Endothelial cell (in vitro differentiated cells): Measurements from ENCODE around the gene CFAP91. TPM values are rescaled to one million over a fixed set of nuclear protein-coding genes. Genes with fewer than 3 reads are reported as not detected.

Source experiments
- DNase-seq: peaks from one replicate; pipeline ENCODE4 v3.0.0; 2021; ENCODE audit warnings: low spot score
- H3K27ac Mint-ChIP-seq: one replicate; pipeline ENCODE4 v1.8.0; 2021; ENCODE audit warnings: mixed read lengths, inconsistent platforms; ENCODE audit not compliant: unreplicated experiment
- H3K27me3 Mint-ChIP-seq: one replicate; pipeline ENCODE4 v1.8.0; 2021; ENCODE audit warnings: mild to moderate bottlenecking, moderate library complexity, mixed read lengths, inconsistent platforms; ENCODE audit not compliant: unreplicated experiment
- H3K36me3 Mint-ChIP-seq: one replicate; pipeline ENCODE4 v1.8.0; 2021; ENCODE audit warnings: mild to moderate bottlenecking, low read depth, mixed read lengths, inconsistent platforms; ENCODE audit not compliant: unreplicated experiment
- H3K4me1 Mint-ChIP-seq: one replicate; pipeline ENCODE4 v1.8.0; 2021; ENCODE audit warnings: mild to moderate bottlenecking, mixed read lengths, inconsistent platforms; ENCODE audit not compliant: unreplicated experiment
- H3K4me3 Mint-ChIP-seq: one replicate; pipeline ENCODE4 v1.8.0; 2021; ENCODE audit warnings: mild to moderate bottlenecking, mixed read lengths, inconsistent platforms; ENCODE audit not compliant: unreplicated experiment
- H3K9me3 Mint-ChIP-seq: one replicate; pipeline ENCODE4 v1.8.0; 2021; ENCODE audit warnings: mixed read lengths, inconsistent platforms; ENCODE audit not compliant: unreplicated experiment
- CTCF ChIP-seq: fragments of 200-600 bp; sonication (generic); IDR thresholded peaks from one replicate; pipeline ENCODE4 v1.5.0; 2021; ENCODE audit warnings: antibody characterized with exemption; ENCODE audit not compliant: unreplicated experiment
- total RNA-seq: library from RNA; stranded (reverse); fragmentation: NEBNext Ultra II Directional; extraction: Animal tissue kit (Norgen Biotek cat#: 25700); gene quantifications from one replicate; pipeline ENCODE4 v1.2.1, GENCODE V29; 2021; ENCODE audit not compliant: unreplicated experiment

Gene CFAP91
- total RNA-seq, 1 donor from 2014 or later, result 0.23 TPM

- Mint-ChIP-seq H3K27me3 (peaks cover 2% of the 10 kb centered on the region), H3K27ac (no peak overlapping the region), H3K36me3 (no peaks in the 10 kb centered on the region), H3K4me1 (peaks cover 15% of the 10 kb centered on the region), H3K9me3 (no peaks in the 10 kb centered on the region), H3K4me3 (no peak overlapping the region)
- no peak for TF ChIP-seq CTCF
- no peak for DNase-seq
Observed at GRCh38 chr3:119741657-119742590, 39.1 kb downstream of the CFAP91 start.

GRCh38 chr3:119743921-119744320 lies 41.1 kb downstream of the CFAP91 start:
- Mint-ChIP-seq H3K4me1 (peaks cover 15% of the 10 kb centered on the region), H3K27ac (no peak overlapping the region), H3K27me3 (peaks cover 2% of the 10 kb centered on the region), H3K36me3 (no peaks in the 10 kb centered on the region), H3K4me3 (no peak overlapping the region), H3K9me3 (no peaks in the 10 kb centered on the region)
- DNase-seq, result no peak
- no peak for TF ChIP-seq CTCF

- Mint-ChIP-seq H3K9me3 (no peaks in the 10 kb centered on the region), H3K4me1 (peaks cover 17% of the 10 kb centered on the region), H3K36me3 (no peaks in the 10 kb centered on the region), H3K27me3 (peaks cover 2% of the 10 kb centered on the region), H3K4me3 (no peak overlapping the region), H3K27ac (no peak overlapping the region)
- TF ChIP-seq CTCF, result no peak
- no peak for DNase-seq
Observed at GRCh38 chr3:119745942-119746341, 43.1 kb downstream of the CFAP91 start.

GRCh38 chr3:119746423-119746822 lies 43.6 kb downstream of the CFAP91 start:
- Mint-ChIP-seq H3K9me3 (no peaks in the 10 kb centered on the region), H3K27ac (no peak overlapping the region), H3K4me3 (no peak overlapping the region), H3K4me1 (peaks cover 19% of the 10 kb centered on the region), H3K27me3 (peaks cover 2% of the 10 kb centered on the region), H3K36me3 (no peaks in the 10 kb centered on the region)
- no peak for TF ChIP-seq CTCF
- no peak for DNase-seq

- Mint-ChIP-seq H3K36me3 (no peaks in the 10 kb centered on the region), H3K9me3 (no peaks in the 10 kb centered on the region), H3K4me1 (peaks cover 13% of the 10 kb centered on the region), H3K27ac (no peak overlapping the region), H3K27me3 (peaks cover 2% of the 10 kb centered on the region), H3K4me3 (no peak overlapping the region)
- no peak for DNase-seq
- no peak for TF ChIP-seq CTCF
Observed at GRCh38 chr3:119747357-119747756, 44.5 kb downstream of the CFAP91 start.
